Erythroblast (primary cell): ENCODE results near the gene CREBRF.
A peak's percentile ranks its signal among the peaks of the same experiment; 100 is the strongest.

Experiments
- GATA1 ChIP-seq: IDR thresholded peaks from 2 replicates; pipeline ENCODE4 v1.6.1; 2011; ENCODE audit warnings: low read depth, mild to moderate bottlenecking, control low read depth, low read length, moderate library complexity
- POLR2A ChIP-seq: IDR thresholded peaks from 2 replicates; pipeline ENCODE4 v1.6.1; 2011; ENCODE audit warnings: mild to moderate bottlenecking, low read length

- TF ChIP-seq POLR2A (peak; percentile 74), GATA1 (no peak)
Measured at GRCh38 chr5:173144200-173145176, 88.3 kb downstream of the CREBRF start, which contains the start of gene BNIP1.
